H9 (cell line): ENCODE measurements around the gene TNPO3. TPM values are rescaled to one million over a fixed set of nuclear protein-coding genes. Genes with fewer than 3 reads are reported as not detected.

Experiments
- DNase-seq: peaks from one replicate; pipeline ENCODE4 v3.0.0-alpha.2; 2017
- H2AFZ ChIP-seq: one replicate; pipeline ENCODE4 v1.6.1; 2013; ENCODE audit warnings: mild to moderate bottlenecking, low read length, control low read depth, moderate library complexity
- H2AK5ac ChIP-seq: 2 replicates; pipeline ENCODE4 v1.6.1; 2013; ENCODE audit warnings: low read length, control low read depth, mixed read lengths; ENCODE audit not compliant: insufficient read length
- H2BK120ac ChIP-seq: one replicate; pipeline ENCODE4 v1.6.1; 2013; ENCODE audit warnings: low read depth, mild to moderate bottlenecking, low read length, control low read depth, inconsistent platforms; ENCODE audit not compliant: poor library complexity, severe bottlenecking
- H2BK12ac ChIP-seq: 2 replicates; pipeline ENCODE4 v1.6.1; 2013; ENCODE audit warnings: low read length, control low read depth, mixed read lengths, low read depth; ENCODE audit not compliant: insufficient read length
- H2BK15ac ChIP-seq: 2 replicates; pipeline ENCODE4 v1.6.1; 2013; ENCODE audit warnings: low read depth, low read length, control low read depth
- H2BK20ac ChIP-seq: one replicate; pipeline ENCODE4 v1.6.1; 2013; ENCODE audit warnings: low read depth, mild to moderate bottlenecking, low read length, control low read depth, inconsistent platforms; ENCODE audit not compliant: poor library complexity, severe bottlenecking
- H2BK5ac ChIP-seq: 2 replicates; pipeline ENCODE4 v1.6.1; 2013; ENCODE audit warnings: low read length, control low read depth, mixed read lengths; ENCODE audit not compliant: insufficient read length
- H3K14ac ChIP-seq: 2 replicates; pipeline ENCODE4 v1.6.1; 2013; ENCODE audit warnings: low read length, control low read depth; ENCODE audit not compliant: insufficient read depth
- H3K18ac ChIP-seq: 2 replicates; pipeline ENCODE4 v1.6.1; 2013; ENCODE audit warnings: low read depth, mild to moderate bottlenecking, mixed read lengths, low read length, control low read depth; ENCODE audit not compliant: insufficient read length
- H3K23ac ChIP-seq: 2 replicates; pipeline ENCODE4 v1.6.1; 2013; ENCODE audit warnings: low read length, control low read depth, mixed read lengths, low read depth; ENCODE audit not compliant: insufficient read length
- H3K23me2 ChIP-seq: 2 replicates; pipeline ENCODE4 v1.6.1; 2013; ENCODE audit warnings: low read depth, mild to moderate bottlenecking, mixed read lengths, low read length, control low read depth; ENCODE audit not compliant: insufficient read length, poor library complexity, severe bottlenecking
- H3K27ac ChIP-seq: 2 replicates; pipeline ENCODE4 v1.5.1; 2013; ENCODE audit warnings: low read length, control low read depth, mixed read lengths, low read depth; ENCODE audit not compliant: insufficient read length
- H3K27me3 ChIP-seq: 2 replicates; pipeline ENCODE4 v1.6.1; 2013; ENCODE audit warnings: low read length, control low read depth, inconsistent platforms; ENCODE audit not compliant: insufficient read depth
- H3K4ac ChIP-seq: 2 replicates; pipeline ENCODE4 v1.6.1; 2013; ENCODE audit warnings: low read depth, mild to moderate bottlenecking, control low read depth, inconsistent platforms, low read length, moderate library complexity
- H3K4me1 ChIP-seq: 2 replicates; pipeline ENCODE4 v1.6.1; 2013; ENCODE audit warnings: low read length, control low read depth, inconsistent platforms; ENCODE audit not compliant: insufficient read depth
- H3K4me2 ChIP-seq: 2 replicates; pipeline ENCODE4 v1.6.1; 2013; ENCODE audit warnings: low read length, control low read depth, mixed read lengths; ENCODE audit not compliant: insufficient read length, insufficient read depth
- H3K56ac ChIP-seq: 2 replicates; pipeline ENCODE4 v1.6.1; 2013; ENCODE audit warnings: low read depth, mild to moderate bottlenecking, mixed read lengths, low read length, control low read depth; ENCODE audit not compliant: insufficient read length
- H3K79me1 ChIP-seq: 2 replicates; pipeline ENCODE4 v1.6.1; 2013; ENCODE audit warnings: low read depth, mild to moderate bottlenecking, moderate library complexity, low read length, control low read depth, inconsistent platforms; ENCODE audit not compliant: insufficient read depth, poor library complexity, severe bottlenecking
- H3K79me2 ChIP-seq: 2 replicates; pipeline ENCODE4 v1.6.1; 2013; ENCODE audit warnings: low read length, control low read depth, inconsistent platforms; ENCODE audit not compliant: insufficient read depth
- H3K9ac ChIP-seq: 2 replicates; pipeline ENCODE4 v1.6.1; 2013; ENCODE audit warnings: low read length, control low read depth, mixed read lengths; ENCODE audit not compliant: insufficient read length; ENCODE audit errors: extremely low read depth
- H3K9me3 ChIP-seq: one replicate; pipeline ENCODE4 v1.6.1; 2013; ENCODE audit warnings: low read depth, low read length, inconsistent platforms; ENCODE audit not compliant: control insufficient read depth
- H3T11ph ChIP-seq: one replicate; pipeline ENCODE4 v1.6.1; 2013; ENCODE audit warnings: mild to moderate bottlenecking, low read length, control low read depth, inconsistent platforms
- H4K20me1 ChIP-seq: one replicate; pipeline ENCODE4 v1.6.1; 2013; ENCODE audit not compliant: control insufficient read depth, insufficient read length, insufficient read depth
- H4K5ac ChIP-seq: 2 replicates; pipeline ENCODE4 v1.6.1; 2013; ENCODE audit warnings: low read depth, mild to moderate bottlenecking, mixed read lengths, low read length, control low read depth; ENCODE audit not compliant: insufficient read length
- H4K8ac ChIP-seq: replicated peaks from 2 replicates; pipeline ENCODE4 v1.6.1; 2013; ENCODE audit warnings: low read length, control low read depth, mixed read lengths, low read depth; ENCODE audit not compliant: insufficient read length
- H4K91ac ChIP-seq: 2 replicates; pipeline ENCODE4 v1.6.1; 2013; ENCODE audit warnings: low read depth, mild to moderate bottlenecking, moderate library complexity, mixed read lengths, low read length, control low read depth; ENCODE audit not compliant: insufficient read length
- H3K27ac Mint-ChIP-seq, 3 experiments: 2 replicates in 2 of 3; 3 replicates in 1 of 3; pipeline ENCODE4 v1.8.0; 2020 to 2021; ENCODE audit warnings: mixed read lengths in 3 of 3, mild to moderate bottlenecking in 1 of 3, moderate library complexity in 1 of 3
- H3K27me3 Mint-ChIP-seq: 2 replicates; pipeline ENCODE4 v1.8.0; 2021; ENCODE audit warnings: low read depth, mild to moderate bottlenecking, moderate library complexity, mixed read lengths
- H3K36me3 Mint-ChIP-seq, 3 experiments: 2 replicates in 2 of 3; 3 replicates in 1 of 3; pipeline ENCODE4 v1.8.0; 2020 to 2021; ENCODE audit warnings: low read depth in 3 of 3, mixed read lengths in 3 of 3; ENCODE audit not compliant: insufficient read depth in 1 of 3
- H3K4me1 Mint-ChIP-seq, 2 experiments: 2 replicates each; pipeline ENCODE4 v1.8.0; 2020; ENCODE audit warnings: mixed read lengths in 2 of 2
- H3K4me3 Mint-ChIP-seq, 2 experiments: 2 replicates in 1 of 2; 3 replicates in 1 of 2; pipeline ENCODE4 v1.8.0; 2020 to 2021; ENCODE audit warnings: mild to moderate bottlenecking in 2 of 2, mixed read lengths in 2 of 2, moderate library complexity in 1 of 2
- H3K9me3 Mint-ChIP-seq, 2 experiments: 2 replicates in 1 of 2; 3 replicates in 1 of 2; pipeline ENCODE4 v1.8.0; 2020; ENCODE audit warnings: mild to moderate bottlenecking in 2 of 2, mixed read lengths in 2 of 2, moderate library complexity in 1 of 2
- WGBS: extraction: QIAGEN DNeasy Blood & Tissue Kit; methylation state at CpG from one replicate; pipeline ENCODE4 v1.1.7; 2013; ENCODE audit warnings: missing lambda C conversion rate, low lambda C conversion rate, mixed read lengths; ENCODE audit not compliant: insufficient read length; ENCODE audit errors: extremely low coverage; 5-methylcytosine and 5-hydroxymethylcytosine counted together
- total RNA-seq: library from RNA; stranded (reverse); gene quantifications from 2 replicates; pipeline ENCODE4 v1.2.1, GENCODE V29; 2021
- TF ChIP-seq, protein P1 (sequence below): fragments of 200-600 bp; sonication (generic); conservative IDR thresholded peaks from 3 replicates; pipeline ENCODE4 v1.8.0; 2021; ENCODE audit warnings: antibody characterized with exemption, mild to moderate bottlenecking

TNPO3 gene
- total RNA-seq, 1 experiment from 2014 or later = 90.1 TPM

DNA sequence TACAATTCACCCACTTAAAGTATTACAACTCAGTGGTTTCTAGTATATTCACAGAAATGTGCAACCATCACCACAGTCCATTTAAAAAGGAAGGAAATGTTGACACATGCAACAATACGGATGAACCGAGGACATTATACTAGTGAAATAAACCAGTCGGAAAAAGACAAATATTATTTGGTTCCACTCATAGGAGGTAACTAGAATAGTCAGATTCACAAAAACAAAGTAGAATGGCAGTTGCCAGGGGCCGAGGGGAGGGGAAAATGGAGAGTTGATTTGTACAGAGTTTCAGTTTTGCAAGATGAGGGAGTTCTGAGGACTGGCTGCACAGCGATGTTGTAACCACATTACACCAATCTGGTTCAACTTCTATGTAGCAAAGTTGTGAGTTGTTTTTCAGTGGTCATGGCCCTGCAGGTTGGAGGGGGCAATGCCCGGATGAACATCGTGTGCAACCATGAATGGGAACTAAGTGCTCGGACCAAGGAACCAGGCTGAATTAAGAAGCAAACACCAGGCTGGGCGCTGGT, 17.6 kb upstream of the TNPO3 start:
- H2BK120ac ChIP-seq = no peak overlapping the region
- H3K27me3 Mint-ChIP-seq = no peaks in the 10 kb centered on the region; the same call in 1 of the 2 replicates
- H3T11ph ChIP-seq = no peak overlapping the region
- TF ChIP-seq, protein P1, sequence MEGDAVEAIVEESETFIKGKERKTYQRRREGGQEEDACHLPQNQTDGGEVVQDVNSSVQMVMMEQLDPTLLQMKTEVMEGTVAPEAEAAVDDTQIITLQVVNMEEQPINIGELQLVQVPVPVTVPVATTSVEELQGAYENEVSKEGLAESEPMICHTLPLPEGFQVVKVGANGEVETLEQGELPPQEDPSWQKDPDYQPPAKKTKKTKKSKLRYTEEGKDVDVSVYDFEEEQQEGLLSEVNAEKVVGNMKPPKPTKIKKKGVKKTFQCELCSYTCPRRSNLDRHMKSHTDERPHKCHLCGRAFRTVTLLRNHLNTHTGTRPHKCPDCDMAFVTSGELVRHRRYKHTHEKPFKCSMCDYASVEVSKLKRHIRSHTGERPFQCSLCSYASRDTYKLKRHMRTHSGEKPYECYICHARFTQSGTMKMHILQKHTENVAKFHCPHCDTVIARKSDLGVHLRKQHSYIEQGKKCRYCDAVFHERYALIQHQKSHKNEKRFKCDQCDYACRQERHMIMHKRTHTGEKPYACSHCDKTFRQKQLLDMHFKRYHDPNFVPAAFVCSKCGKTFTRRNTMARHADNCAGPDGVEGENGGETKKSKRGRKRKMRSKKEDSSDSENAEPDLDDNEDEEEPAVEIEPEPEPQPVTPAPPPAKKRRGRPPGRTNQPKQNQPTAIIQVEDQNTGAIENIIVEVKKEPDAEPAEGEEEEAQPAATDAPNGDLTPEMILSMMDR = no peak
- WGBS = no CpG with 5 or more reads among the region's 9 CpGs
- no peak overlapping the region for H2AFZ ChIP-seq
- no peak overlapping the region; a peak in 1 of 5 replicates for H3K4me3 Mint-ChIP-seq
- H3K79me1 ChIP-seq = no peaks in the 10 kb centered on the region
- no peak overlapping the region for H3K23ac ChIP-seq
- no peak for DNase-seq
- H3K27ac Mint-ChIP-seq = no peak overlapping the region; a peak in 2 of 7 replicates
- H3K4ac ChIP-seq = no peak overlapping the region
- no peaks in the 10 kb centered on the region for H4K20me1 ChIP-seq
- H4K91ac ChIP-seq = no peak overlapping the region
- H2BK15ac ChIP-seq = no peak overlapping the region
- H4K8ac ChIP-seq = no peak overlapping the region
- no peaks in the 10 kb centered on the region; a peak in 2 of 5 replicates for H3K9me3 Mint-ChIP-seq
- H3K9me3 ChIP-seq = no peaks in the 10 kb centered on the region
- no peak overlapping the region for H2BK20ac ChIP-seq
- no peak overlapping the region for H3K27ac ChIP-seq
- no peaks in the 10 kb centered on the region for H3K27me3 ChIP-seq
- H3K36me3 Mint-ChIP-seq = no peaks in the 10 kb centered on the region; a peak in 1 of 7 replicates
- H3K4me1 Mint-ChIP-seq = peaks cover 1 to 2% of the 10 kb centered on the region in 2 experiments
- H3K4me1 ChIP-seq = no peaks in the 10 kb centered on the region
- H3K18ac ChIP-seq = no peak overlapping the region
- no peak overlapping the region for H3K14ac ChIP-seq
- H2BK12ac ChIP-seq = no peak overlapping the region
- H3K9ac ChIP-seq = no peak overlapping the region
- H3K56ac ChIP-seq = no peak overlapping the region
- H4K5ac ChIP-seq = no peak overlapping the region
- H3K4me2 ChIP-seq = no peak overlapping the region
- H2BK5ac ChIP-seq = no peak overlapping the region
- no peak overlapping the region for H2AK5ac ChIP-seq
- no peaks in the 10 kb centered on the region for H3K79me2 ChIP-seq
- H3K23me2 ChIP-seq = no peaks in the 10 kb centered on the region
